Posterior vena cava (tissue), 2 donors: ENCODE data around the gene MAP6. TPM values are rescaled to one million over a fixed set of nuclear protein-coding genes. Genes with fewer than 3 reads are reported as not detected.
A peak's percentile ranks its signal among the peaks of the same experiment; 100 is the strongest.
"Not testable (repeated sequence)": the region's sequence is repeated elsewhere in the genome, so short reads cannot be mapped to it uniquely, and the experiment has no call there.

Experiments
- DNase-seq: peaks from one replicate; pipeline ENCODE4 v3.0.0-alpha.2; 2020; ENCODE audit warnings: low spot score
- intact Hi-C, 2 donors: fragments of 100-400 bp; cut with DNase I; formaldehyde crosslinking; loops; one replicate each; pipeline versions ENCODE4 v1.14.1 to v1.14.2; 2022 to 2023
- total RNA-seq, 2 donors: library from RNA; stranded (reverse); fragmentation: NEBNext Ultra II Directional; extraction: Animal tissue kit (Norgen Biotek cat#: 25700); gene quantifications; one replicate each; pipeline ENCODE4 v1.2.1, GENCODE V29; 2021
- donor health status: DM: yes; HTN: yes; CAD: no.
- donor health status: DM: yes; HTN: yes; CAD: no.

Gene MAP6
- total RNA-seq, 2 donors from 2014 or later, result 11.6 TPM

DNA sequence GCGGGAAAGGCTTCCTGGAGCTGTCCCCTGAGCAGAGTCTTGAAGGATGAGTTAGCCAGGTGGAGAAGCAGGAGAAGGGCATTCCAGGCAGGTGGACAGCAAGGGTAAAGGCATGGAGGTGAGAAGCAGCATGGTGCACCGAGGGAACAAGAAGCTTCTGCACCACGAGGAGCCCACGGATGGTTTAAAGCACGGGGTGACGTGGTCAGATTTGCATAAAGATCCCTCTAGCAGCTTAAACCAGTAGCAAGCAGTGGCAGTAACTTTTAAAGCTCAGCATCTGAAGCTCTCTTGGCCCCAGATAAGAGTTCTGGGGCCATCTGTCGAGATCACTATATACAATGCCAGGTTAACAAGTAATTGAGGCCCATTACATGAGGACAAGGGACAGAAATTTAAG, 69.9 kb downstream of the MAP6 start:
- no peak for DNase-seq
- intact Hi-C loops, result no loop called here

DNA sequence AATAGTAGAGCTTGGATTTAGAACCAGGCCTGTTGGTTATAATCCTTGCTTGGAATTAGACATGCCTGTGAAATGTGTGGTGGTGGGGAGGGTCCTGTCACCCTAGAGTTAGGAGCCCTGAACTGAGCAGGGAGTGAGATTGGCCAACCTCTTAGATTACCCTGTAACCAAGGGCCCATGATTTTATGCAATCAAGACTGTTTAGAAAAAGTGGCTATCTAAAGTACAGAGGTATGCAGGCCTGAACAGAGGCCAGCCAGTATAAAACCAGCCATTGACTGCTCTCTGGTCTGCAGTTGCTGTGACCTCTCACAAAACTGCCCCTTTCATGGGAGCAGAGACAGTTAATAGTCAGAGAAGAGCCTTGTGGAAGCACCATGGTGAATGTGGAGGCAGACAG, 70.6 kb downstream of the MAP6 start:
- DNase-seq, result no peak
- intact Hi-C loops, result no loop called here

DNA sequence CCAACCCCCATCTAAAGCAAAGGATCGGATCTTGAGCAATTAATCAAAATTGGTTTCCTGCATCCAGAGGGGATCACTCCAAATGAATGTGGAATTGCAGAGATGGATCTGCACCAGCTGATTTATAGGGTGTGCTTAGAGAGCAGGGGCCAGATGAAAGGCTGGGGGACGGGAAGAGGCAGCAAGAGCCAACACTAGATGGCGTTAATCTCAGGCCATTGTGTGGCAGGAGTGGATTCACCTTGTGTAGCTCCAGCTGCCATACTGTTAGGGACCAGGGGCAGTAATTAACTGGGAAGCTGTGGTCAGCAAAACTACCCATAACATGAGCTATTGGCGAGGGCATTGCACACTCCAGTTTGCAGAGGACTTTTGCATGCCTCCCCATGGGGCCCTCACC, 71.2 kb downstream of the MAP6 start:
- intact Hi-C loops, result no loop called here
- DNase-seq, result no peak

GRCh38 chr11:75596914-75597313, 71.9 kb downstream of the MAP6 start:
- DNase-seq, result no peak
- intact Hi-C loops, result no loop called here

DNA sequence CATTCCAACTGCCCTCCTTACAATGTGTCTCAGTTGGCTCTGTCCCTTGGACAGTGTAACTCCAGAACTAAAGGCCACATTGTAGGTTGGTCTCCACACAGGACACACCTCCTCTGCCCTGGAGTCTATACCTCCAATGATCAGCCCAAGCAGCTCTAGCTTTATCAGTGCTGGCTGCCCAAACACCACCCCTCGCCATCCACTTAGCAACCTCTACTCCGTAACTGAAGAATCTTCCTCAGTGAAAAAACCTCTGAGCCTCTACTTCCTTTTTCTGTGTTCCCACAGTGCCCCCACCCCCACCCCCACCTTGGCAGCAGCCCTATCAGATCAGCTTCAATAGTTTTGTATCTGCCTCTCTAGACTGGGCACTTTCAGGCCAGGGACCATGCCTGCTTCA, 73.4 kb downstream of the MAP6 start:
- intact Hi-C loops, result no loop called here
- DNase-seq, result no peak

DNA sequence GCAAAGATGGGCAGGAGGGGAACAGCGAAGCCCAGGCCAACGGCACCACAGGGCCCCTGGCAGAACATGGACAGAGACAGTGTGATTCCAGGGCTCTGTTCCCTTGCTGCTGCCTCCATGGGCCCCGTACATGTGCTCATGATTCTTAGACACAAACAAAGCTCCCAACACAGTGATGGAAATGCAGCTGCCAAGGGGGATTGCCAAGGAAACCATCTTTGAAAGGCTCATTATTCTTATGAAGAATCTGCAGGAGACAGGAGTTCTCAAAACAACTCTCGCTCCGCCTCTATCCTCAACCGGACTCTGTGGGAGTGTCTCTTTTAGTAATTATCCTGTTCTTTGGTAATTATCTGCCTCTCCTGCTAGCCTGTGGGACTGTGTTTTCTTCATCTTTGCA, 74.6 kb downstream of the MAP6 start:
- intact Hi-C loops, result no loop called here

GRCh38 chr11:75593286-75593915, 75.4 kb downstream of the MAP6 start:
- no peak for DNase-seq
- intact Hi-C loops, result loop anchor here in 1 of 2 donors (1.0 kb wide), 1 partner anchor 31 kb away; no protein-coding TSS in a partner anchor

More for the DNA sequence above, 74.6 kb downstream of the MAP6 start:
- DNase-seq, result no peak

GRCh38 chr11:75592715-75593114, 76.1 kb downstream of the MAP6 start:
- no peak for DNase-seq
- intact Hi-C loops, result loop anchor here in 1 of 2 donors (1.0 kb wide), 1 partner anchor 32 kb away; no protein-coding TSS in a partner anchor

DNA sequence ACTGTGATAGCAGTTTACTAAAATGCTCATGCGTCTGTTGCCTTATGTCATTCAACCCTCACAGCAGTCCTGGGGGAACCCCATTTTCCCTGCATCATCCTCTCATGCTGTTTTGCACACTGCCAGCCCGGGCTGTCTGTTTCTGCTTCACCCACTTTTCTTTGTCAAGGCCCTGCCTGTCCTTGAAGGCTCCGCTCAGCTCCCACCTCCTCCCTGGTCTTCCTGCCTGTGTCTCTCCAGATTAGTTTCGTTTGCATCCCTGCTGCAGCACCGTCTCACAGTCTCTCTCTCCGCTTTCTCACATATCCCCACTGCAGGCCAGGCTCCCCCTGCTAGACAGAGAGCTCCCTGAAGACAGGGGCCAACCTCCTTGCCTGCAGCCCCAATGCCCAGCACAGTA, 76.9 kb downstream of the MAP6 start:
- DNase-seq, result no peak
- intact Hi-C loops, result no loop called here

- intact Hi-C loops, result no loop called here
- DNase-seq, result no peak
Measured at GRCh38 chr11:75591371-75591770, 77.5 kb downstream of the MAP6 start.

GRCh38 chr11:75589933-75590332, 78.9 kb downstream of the MAP6 start:
- no peak for DNase-seq
- intact Hi-C loops, result loop anchor here in 1 of 2 donors (10.0 kb wide), 1 partner anchor 1065 kb away; no protein-coding TSS in a partner anchor

- intact Hi-C loops, result loop anchor here in 1 of 2 donors (10.0 kb wide), 1 partner anchor 1064 kb away; no protein-coding TSS in a partner anchor
- DNase-seq, result no peak
Measured at GRCh38 chr11:75589051-75589450, 79.8 kb downstream of the MAP6 start.

- no peak for DNase-seq
- intact Hi-C loops, result loop anchor here in 1 of 2 donors (10.0 kb wide), 1 partner anchor 1063 kb away; no protein-coding TSS in a partner anchor
Measured at GRCh38 chr11:75588051-75588481, 80.8 kb downstream of the MAP6 start.

GRCh38 chr11:75586395-75586794, 82.4 kb downstream of the MAP6 start:
- intact Hi-C loops, result loop anchor here in 1 of 2 donors (10.0 kb wide), 1 partner anchor 1062 kb away; no protein-coding TSS in a partner anchor
- no peak for DNase-seq

GRCh38 chr11:75585293-75585670, 83.6 kb downstream of the MAP6 start:
- DNase-seq, result no peak
- intact Hi-C loops, result loop anchor here in 1 of 2 donors (10.0 kb wide), 1 partner anchor 1060 kb away; no protein-coding TSS in a partner anchor

GRCh38 chr11:75584659-75585292, 84.1 kb downstream of the MAP6 start:
- intact Hi-C loops, result loop anchor here (5.0 to 10.0 kb wide), 2 partner anchors 37 to 1060 kb away; no protein-coding TSS in a partner anchor

GRCh38 chr11:75583718-75584658, 84.8 kb downstream of the MAP6 start:
- intact Hi-C loops, result loop anchor here (5.0 to 10.0 kb wide), 2 partner anchors 37 to 1059 kb away; no protein-coding TSS in a partner anchor
- peak; percentile 93 for DNase-seq

More at GRCh38 chr11:75584659-75585292, 84.1 kb downstream of the MAP6 start:
- DNase-seq, result not testable (repeated sequence)

DNA sequence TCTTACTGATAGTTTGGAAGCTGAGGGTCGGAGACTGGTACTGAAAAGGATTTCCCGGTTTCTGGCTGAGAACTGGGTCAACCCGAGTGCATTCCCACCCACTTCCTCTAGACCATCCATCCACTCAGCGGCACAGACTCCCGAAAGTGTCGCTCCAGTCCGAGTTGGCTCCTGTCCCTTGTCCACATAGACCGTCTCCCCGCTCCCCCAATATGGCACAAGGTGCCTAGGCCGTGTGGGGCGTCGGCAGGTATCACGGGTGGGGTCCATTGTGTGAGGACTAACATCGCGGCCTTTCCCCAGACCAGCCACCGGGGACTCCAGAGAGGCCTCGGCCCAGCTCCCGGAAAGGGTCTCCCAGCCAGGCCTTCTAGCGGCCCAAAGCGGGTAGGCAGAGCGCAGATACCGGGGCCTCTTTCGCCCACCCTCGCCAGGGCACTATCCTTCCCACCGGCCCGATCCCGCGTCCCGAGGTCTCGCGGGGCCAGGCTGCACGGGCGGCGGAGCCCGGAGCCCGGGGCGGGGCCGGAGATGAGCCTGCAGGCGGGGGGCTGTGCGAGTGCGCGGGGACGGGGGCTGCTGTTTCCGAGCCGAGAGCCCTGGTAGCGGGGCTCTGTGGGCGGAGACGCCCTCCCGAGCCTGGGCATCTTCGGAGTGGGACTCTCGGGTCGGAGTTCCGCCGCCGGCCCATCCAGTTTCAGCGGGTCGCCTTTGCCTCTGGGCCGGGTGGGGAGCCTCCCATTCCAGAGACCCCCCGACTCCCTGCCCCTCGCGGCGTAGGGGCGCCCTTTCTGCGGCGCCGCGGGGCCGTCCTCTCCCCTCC, 85.7 kb downstream of the MAP6 start:
- intact Hi-C loops, result loop anchor here (5.0 to 10.0 kb wide), 2 partner anchors 36 to 1058 kb away; no protein-coding TSS in a partner anchor
- DNase-seq, result peak; percentile 91
